HFF-Myc (cell line): ENCODE results near the gene AP4M1.
"Not testable (repeated sequence)": the region's sequence is repeated elsewhere in the genome, so short reads cannot be mapped to it uniquely, and the experiment has no call there.

ENCODE experiments used
- DNase-seq: peaks from one replicate; pipeline ENCODE4 v3.0.0-alpha.2; 2011; ENCODE audit warnings: low read depth; ENCODE audit errors: extremely low read depth
- H3K4me3 ChIP-seq: replicated peaks from 2 replicates; pipeline ENCODE4 v1.5.1; 2011; ENCODE audit warnings: low read depth, mild to moderate bottlenecking, control low read depth, low read length
- TF ChIP-seq, protein P1 (sequence below): IDR thresholded peaks from 2 replicates; pipeline ENCODE4 v1.5.1; 2012; ENCODE audit warnings: mild to moderate bottlenecking, low read depth, low read length, control low read depth; ENCODE audit errors: missing control alignments

Gene AP4M1

DNA sequence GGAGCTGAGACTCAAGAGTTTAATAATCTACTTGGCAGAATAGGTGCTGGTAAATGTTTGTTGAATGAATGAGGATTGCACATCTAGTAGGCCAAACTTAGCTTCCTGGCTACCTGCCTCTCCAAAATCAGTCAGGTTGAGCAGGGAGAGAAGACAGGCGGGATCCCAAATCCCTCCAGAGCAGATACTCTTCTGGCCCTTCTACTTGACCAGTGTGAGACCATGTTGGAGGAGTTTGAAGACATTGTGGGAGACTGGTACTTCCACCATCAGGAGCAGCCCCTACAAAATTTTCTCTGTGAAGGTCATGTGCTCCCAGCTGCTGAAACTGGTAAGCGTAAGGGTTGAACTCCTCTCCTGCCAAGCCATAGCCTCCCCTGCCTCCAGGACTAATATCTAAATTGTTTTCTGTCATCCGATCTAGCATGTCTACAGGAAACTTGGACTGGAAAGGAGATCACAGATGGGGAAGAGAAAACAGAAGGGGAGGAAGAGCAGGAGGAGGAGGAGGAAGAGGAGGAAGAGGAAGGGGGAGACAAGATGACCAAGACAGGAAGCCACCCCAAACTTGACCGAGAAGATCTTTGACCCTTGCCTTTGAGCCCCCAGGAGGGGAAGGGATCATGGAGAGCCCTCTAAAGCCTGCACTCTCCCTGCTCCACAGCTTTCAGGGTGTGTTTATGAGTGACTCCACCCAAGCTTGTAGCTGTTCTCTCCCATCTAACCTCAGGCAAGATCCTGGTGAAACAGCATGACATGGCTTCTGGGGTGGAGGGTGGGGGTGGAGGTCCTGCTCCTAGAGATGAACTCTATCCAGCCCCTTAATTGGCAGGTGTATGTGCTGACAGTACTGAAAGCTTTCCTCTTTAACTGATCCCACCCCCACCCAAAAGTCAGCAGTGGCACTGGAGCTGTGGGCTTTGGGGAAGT is 23.1 kb downstream of the AP4M1 start:
- no peak overlapping the region for H3K4me3 ChIP-seq
- no peak for DNase-seq
- TF ChIP-seq, protein P1, sequence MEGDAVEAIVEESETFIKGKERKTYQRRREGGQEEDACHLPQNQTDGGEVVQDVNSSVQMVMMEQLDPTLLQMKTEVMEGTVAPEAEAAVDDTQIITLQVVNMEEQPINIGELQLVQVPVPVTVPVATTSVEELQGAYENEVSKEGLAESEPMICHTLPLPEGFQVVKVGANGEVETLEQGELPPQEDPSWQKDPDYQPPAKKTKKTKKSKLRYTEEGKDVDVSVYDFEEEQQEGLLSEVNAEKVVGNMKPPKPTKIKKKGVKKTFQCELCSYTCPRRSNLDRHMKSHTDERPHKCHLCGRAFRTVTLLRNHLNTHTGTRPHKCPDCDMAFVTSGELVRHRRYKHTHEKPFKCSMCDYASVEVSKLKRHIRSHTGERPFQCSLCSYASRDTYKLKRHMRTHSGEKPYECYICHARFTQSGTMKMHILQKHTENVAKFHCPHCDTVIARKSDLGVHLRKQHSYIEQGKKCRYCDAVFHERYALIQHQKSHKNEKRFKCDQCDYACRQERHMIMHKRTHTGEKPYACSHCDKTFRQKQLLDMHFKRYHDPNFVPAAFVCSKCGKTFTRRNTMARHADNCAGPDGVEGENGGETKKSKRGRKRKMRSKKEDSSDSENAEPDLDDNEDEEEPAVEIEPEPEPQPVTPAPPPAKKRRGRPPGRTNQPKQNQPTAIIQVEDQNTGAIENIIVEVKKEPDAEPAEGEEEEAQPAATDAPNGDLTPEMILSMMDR: no peak

DNA sequence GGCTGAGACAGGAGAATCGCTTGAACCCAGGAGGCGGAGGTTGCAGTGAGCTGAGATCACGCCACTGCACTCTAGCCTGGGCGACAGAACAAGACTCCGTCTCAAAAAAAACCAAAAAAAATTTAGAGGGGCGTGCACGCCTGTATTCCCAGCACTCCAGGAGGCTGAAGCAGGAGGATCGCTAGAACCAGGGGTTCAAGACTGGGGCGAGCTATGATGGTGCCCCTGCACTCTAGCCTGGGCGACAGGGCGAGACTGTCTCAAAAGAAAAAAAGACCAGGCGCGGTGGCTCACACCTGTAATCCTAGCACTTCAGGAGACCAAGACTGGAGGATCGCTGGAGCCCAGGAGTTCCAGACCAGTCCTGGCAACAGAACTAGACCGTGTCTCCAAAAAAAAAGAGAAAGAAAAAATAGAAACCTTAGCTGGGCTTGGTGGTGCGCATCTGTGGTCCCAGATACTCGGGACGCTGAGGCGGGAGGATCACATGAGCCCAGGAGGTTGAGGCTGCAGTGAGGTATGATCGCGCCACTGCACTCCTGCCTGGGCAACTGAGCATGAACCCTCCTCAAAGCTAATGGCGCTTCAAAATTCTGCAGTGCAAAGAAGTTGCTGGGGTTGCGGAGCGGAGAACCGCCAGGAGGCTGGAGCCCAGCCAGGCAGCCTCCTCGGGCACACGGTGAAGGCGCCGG is 24.9 kb downstream of the AP4M1 start:
- peak overlapping the region; percentile 64 for H3K4me3 ChIP-seq
- no peak for DNase-seq
- TF ChIP-seq, protein P1: no peak

DNA sequence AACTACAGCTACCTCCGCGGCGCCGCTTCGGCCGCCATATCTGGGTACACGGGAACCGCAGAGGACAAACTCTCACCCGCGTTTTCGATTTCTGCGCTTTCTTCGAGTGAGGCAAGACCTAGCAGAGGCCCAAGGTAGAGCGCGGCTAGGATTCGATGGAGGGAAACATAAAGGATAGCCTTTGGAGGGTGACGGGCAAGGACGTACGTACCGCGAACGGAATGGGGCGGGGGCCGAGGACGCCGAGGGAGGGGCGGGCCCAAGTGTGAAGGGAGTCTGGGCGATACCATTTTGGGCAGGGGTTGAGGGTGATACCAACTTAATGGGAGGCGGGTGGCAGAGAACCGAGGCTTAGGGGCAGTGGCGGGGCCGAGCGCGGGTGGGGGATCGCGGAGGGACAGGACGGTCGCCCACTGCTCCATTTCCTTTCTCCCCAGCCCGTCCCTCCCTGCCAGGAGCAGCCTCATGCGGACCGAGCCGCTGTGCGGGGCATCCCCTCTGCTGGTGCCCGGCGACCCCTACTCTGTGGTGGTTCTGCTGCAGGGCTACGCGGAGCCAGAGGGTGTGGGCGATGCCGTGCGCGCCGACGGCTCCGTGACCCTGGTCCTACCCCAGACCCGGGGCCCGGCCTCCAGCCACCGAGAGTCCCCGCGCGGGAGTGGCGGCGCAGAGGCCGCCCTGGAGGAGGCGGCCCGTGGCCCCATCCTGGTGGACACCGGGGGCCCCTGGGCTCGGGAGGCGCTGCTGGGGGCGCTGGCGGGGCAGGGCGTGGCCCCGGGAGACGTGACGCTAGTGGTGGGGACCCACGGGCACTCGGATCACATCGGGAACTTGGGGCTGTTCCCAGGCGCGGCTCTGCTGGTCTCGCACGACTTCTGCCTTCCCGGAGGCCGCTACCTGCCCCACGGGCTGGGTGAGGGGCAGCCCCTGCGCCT is 25.8 kb downstream of the AP4M1 start, which contains the start of gene MBLAC1:
Gene MBLAC1 (plus strand): TSS at position 37 of the 935 bp plus-strand sequence. CDS start 429 bp downstream, at position 466.
- peak within 1 kb of the TSS; percentile 64 for H3K4me3 ChIP-seq
- DNase-seq: peak; percentile 78
- TF ChIP-seq, protein P1: no peak

DNA sequence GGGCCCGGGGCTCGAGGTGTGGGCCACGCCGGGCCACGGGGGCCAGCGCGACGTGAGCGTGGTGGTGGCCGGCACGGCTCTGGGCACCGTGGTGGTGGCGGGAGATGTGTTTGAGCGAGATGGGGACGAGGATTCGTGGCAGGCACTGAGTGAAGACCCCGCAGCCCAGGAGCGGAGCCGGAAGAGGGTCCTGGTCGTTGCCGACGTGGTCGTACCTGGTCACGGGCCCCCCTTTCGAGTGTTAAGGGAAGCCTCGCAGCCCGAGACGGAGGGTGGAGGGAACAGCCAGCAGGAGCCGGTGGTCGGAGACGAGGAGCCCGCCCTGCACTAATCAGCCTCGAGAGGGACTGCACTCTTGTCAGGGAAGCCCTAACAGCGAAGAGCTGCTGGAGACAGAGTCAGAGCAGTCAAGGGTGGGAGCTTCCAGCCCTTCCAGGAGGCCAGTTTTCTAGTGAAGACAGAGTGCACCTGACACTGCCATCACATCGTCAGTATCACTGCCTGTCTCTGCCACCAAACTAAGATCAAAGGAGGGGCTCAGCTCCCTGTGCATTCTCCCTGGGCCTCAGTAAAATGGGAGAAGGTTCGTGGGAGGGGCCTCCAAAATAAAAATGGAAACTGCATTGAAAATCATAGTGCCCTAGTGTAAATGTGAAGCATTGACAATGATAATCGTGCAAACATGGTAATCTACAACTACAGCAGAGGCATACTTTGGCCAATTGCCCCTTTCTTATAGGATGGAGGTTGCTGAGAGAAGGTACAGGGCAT is 26.6 kb downstream of the AP4M1 start:
- no peak for DNase-seq
- TF ChIP-seq, protein P1: no peak
- H3K4me3 ChIP-seq: peak overlapping the region; percentile 64

DNA sequence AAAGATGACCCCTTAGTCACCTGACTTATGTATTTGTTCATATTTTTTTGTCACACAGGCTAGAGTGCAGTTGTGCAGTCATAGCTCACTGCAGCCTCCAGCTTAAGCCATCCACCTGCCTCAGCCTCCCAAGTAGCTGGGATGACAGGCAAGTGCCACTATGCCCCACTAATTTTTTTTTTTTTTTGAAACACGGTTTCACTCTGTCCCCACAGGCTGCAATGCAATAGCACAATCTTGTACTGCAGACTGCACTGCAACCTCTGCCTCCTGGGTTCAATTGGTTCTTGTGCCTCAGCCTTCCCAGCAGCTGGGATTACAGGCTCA is 27.2 kb downstream of the AP4M1 start:
- H3K4me3 ChIP-seq: no peak overlapping the region
- no peak for DNase-seq
- TF ChIP-seq, protein P1: no peak

DNA sequence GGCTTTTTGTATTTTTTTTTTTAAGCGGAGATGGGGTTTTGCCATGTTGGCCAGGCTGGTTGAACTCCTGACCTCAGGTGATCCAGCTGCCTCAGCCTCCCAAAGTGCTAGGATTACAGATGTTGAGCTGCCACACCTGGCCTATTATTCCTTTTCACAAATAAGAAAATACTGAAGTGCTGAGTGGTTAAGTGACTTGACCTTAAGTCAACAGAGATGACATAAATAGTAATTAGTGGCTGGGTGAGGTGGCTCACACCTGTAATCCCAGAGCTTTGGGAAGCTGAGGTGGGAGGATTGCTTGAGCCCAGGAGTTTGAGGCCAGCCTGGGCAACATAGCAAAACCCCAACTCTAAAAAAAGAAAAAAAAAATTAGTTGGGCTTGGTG is 28.8 kb downstream of the AP4M1 start:
- DNase-seq, H3K4me3 ChIP-seq: not testable (repeated sequence)
